Skeletal muscle tissue (tissue), 5 donors: Measurements from ENCODE around the gene MUSK. TPM values are rescaled to one million over a fixed set of nuclear protein-coding genes. Genes with fewer than 3 reads are reported as not detected.

ENCODE experiments used
- H3K27ac ChIP-seq: one replicate; pipeline ENCODE4 v1.7.0; 2013; ENCODE audit warnings: mild to moderate bottlenecking, low read depth, low read length, inconsistent platforms
- H3K27me3 ChIP-seq, 3 donors: one replicate each; pipeline ENCODE4 v1.7.0; 2013; ENCODE audit warnings: low read length in 3 of 3; ENCODE audit not compliant: control insufficient read depth in 3 of 3, insufficient read depth in 3 of 3
- H3K36me3 ChIP-seq, 3 donors: one replicate each; pipeline ENCODE4 v1.7.0; 2013; ENCODE audit warnings: low read length in 3 of 3; ENCODE audit not compliant: control insufficient read depth in 3 of 3, insufficient read depth in 3 of 3
- H3K4me1 ChIP-seq, 3 donors: one replicate each; pipeline ENCODE4 v1.7.0; 2013; ENCODE audit warnings: low read length in 3 of 3, mild to moderate bottlenecking in 3 of 3; ENCODE audit not compliant: control insufficient read depth in 3 of 3, insufficient read depth in 3 of 3
- H3K4me3 ChIP-seq, 3 donors: one replicate each; pipeline ENCODE4 v1.7.0; 2013; ENCODE audit warnings: low read length in 3 of 3
- H3K9ac ChIP-seq, 3 donors: one replicate each; pipeline ENCODE4 v1.7.0; 2013; ENCODE audit warnings: low read length in 3 of 3, mild to moderate bottlenecking in 3 of 3, moderate library complexity in 2 of 3, low read depth in 1 of 3
- H3K9me3 ChIP-seq, 3 donors: one replicate each; pipeline ENCODE4 v1.7.0; 2013; ENCODE audit warnings: low read length in 3 of 3; ENCODE audit not compliant: control insufficient read depth in 3 of 3
- small RNA-seq: library from RNA; depleted of rRNA; stranded (forward); fragments of <200 nt; gene quantifications from one replicate; pipeline ENCODE3, GENCODE V24; 2014
- total RNA-seq: library from RNA; depleted of rRNA; stranded (reverse); fragments of >200 nt; gene quantifications from one replicate; pipeline ENCODE4 v1.2.3, GENCODE V29; 2014
- donor health status: Osteomylitis.

Gene MUSK
- total RNA-seq, 1 donor from 2014 or later, result 8.4 TPM

DNA sequence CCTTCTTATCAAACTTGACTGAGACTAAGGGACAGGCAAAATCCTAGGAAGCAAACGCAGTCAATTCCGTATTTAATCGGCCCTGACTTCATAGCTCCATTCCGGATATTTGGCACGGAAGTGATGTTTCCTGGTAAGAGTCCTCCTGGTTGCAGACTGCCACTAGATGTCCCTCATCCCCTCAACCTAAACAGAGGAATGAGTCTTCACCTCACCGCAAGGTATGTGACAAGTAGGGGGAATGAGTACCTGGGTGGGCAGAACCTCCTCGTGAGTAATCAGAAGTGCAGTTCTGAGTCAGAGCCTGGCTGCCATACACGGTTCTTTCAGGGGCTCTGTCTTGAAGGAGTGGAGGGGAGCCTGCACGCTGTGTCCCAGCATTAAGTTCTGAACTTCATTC lies 173.6 kb downstream of the MUSK start:
- H3K9ac ChIP-seq, result no peak overlapping the region
- no peak overlapping the region for H3K27ac ChIP-seq
- no peak overlapping the region for H3K4me3 ChIP-seq
- H3K36me3 ChIP-seq, result no peaks in the 10 kb centered on the region
- H3K27me3 ChIP-seq, result no peaks in the 10 kb centered on the region
- no peaks in the 10 kb centered on the region for H3K4me1 ChIP-seq
- no peaks in the 10 kb centered on the region for H3K9me3 ChIP-seq

DNA sequence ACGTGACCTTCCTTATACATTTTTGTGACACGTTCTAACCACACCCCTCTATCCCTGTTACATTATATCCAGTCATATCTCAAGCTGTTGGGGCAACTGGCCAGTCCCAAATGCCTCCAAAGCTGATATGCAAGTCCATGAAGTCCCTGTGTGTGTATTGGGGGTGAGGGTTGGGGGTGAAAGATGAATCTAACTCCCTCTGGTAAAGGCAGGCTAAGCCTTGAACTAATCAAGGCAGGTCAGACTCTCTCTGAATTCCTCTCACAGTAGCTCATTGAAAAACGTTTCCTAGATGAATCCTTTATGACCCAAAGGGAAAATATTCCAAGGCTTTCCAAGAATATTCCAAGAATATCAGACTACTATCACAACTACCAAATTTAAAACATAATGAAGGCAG lies 174.4 kb downstream of the MUSK start:
- Histone ChIP-seq H3K36me3 (no peaks in the 10 kb centered on the region), H3K4me3 (no peak overlapping the region), H3K27ac (no peak overlapping the region), H3K4me1 (no peaks in the 10 kb centered on the region), H3K9ac (no peak overlapping the region), H3K27me3 (no peaks in the 10 kb centered on the region), H3K9me3 (no peaks in the 10 kb centered on the region)

DNA sequence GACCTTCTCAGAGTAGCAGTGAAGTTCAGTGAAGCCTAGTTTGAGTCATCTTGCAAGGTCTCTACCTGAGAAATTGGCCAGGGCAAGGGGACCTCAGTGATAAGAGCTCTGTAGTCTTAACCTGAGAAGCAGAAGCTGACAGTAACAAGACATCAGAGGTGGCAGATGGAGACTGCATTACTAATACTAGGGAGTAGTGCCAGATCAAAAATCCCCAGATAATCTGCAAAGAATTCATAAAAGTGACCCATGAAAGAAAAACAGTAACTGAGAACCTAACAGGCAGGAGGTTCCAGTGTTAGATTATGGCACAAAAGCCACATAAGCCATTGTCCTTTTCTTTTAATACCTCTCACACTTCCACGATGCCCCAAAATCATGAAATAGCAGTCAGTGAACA lies 175.5 kb downstream of the MUSK start:
- no peaks in the 10 kb centered on the region for H3K36me3 ChIP-seq
- no peaks in the 10 kb centered on the region for H3K9me3 ChIP-seq
- no peak overlapping the region for H3K27ac ChIP-seq
- H3K4me1 ChIP-seq, result no peaks in the 10 kb centered on the region
- H3K27me3 ChIP-seq, result no peaks in the 10 kb centered on the region
- no peak overlapping the region for H3K4me3 ChIP-seq
- H3K9ac ChIP-seq, result no peak overlapping the region

DNA sequence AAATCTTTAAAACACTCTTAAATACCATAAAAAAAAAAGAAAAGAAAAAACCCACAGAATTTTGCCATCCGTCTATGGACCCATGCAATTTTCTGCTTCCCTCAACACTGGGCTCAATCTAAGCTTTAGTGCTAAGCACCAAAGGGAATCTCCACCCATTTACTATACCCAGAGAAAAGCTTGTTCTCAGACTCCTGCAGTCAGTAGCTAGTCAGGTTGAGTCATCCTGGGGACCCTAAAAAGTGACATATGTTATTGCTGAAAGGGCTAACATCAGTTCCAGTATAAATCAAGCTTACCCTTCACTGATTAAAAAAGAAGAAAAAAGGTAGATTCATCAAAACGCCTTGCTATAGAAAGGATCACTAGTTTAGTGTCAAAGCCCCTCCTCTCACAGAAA lies 177.6 kb downstream of the MUSK start:
- no peaks in the 10 kb centered on the region for H3K9me3 ChIP-seq
- H3K4me1 ChIP-seq, result no peaks in the 10 kb centered on the region
- no peak overlapping the region for H3K27ac ChIP-seq
- H3K9ac ChIP-seq, result no peak overlapping the region
- H3K27me3 ChIP-seq, result no peaks in the 10 kb centered on the region
- H3K36me3 ChIP-seq, result no peaks in the 10 kb centered on the region
- H3K4me3 ChIP-seq, result no peak overlapping the region

DNA sequence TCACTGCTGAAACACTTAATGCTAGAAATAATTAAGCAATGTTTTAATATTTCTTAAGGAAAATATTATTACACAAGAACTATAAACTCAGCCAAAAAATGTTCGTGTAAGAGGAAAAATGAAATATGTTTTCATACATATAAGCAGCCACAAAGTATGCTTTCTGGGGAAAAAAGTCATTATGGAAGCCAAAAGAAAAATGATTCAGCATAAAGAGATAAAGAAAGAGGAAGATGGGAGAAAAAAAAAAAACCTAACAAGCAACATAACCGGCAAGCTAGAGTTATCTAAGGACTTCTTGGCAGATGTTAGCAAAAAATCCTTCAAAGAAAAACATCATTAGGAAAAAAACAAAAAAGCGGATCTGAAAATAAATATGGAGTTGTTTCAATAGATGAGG lies 179.1 kb downstream of the MUSK start:
- no peak overlapping the region for H3K27ac ChIP-seq
- H3K9ac ChIP-seq, result no peak overlapping the region
- H3K4me3 ChIP-seq, result no peak overlapping the region

DNA sequence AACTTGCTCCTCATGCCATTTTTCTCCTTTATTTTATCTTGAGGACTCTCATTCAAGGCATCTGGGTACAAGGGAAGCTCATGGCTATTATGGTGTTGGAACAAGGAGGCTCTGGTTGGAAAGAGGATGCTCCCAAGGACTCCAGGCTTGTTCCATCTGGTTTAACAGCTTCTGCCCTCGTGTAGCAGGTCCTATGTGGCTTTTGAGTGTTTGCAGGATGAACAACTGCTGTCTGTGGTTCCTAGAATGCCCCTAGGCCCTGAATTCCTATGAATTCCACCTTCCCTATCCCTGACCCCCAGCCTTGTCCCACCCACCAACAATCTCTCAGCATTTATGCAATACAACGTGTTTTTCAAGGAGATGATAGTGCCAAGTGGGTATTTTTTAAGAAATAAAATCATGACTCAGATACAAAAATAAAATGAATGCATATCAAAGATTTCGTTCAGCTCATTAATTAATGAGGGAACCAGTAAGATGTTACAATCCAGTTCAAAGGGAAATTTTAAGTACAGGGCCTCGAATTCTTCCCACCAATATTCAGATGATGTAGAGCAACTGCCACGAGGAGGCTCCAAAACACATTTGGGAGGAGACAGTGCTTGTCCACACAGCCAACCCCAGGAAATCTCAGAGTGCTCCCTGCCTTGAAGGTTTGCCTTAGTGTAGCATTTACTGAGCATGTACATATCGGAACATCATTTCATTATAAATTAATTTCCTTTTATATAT lies 182.0 kb downstream of the MUSK start:
- H3K4me1 ChIP-seq, result no peaks in the 10 kb centered on the region
- H3K4me3 ChIP-seq, result no peak overlapping the region
- no peak overlapping the region for H3K9ac ChIP-seq
- H3K27me3 ChIP-seq, result no peaks in the 10 kb centered on the region
- no peaks in the 10 kb centered on the region for H3K36me3 ChIP-seq
- H3K27ac ChIP-seq, result no peak overlapping the region
- peaks cover 0 to 5% (median under 1%) of the 10 kb centered on the region in 3 donors for H3K9me3 ChIP-seq

More for the DNA sequence above, 179.1 kb downstream of the MUSK start:
- Histone ChIP-seq H3K36me3 (no peaks in the 10 kb centered on the region), H3K4me1 (no peaks in the 10 kb centered on the region), H3K27me3 (no peaks in the 10 kb centered on the region), H3K9me3 (no peaks in the 10 kb centered on the region)

Small RNA genes lying within 50 kb of the gene (small RNA-seq; reads per million reads assigned to genes)
- gene AL513328.1, result not detected

Other genes with a start within 250 kb of the MUSK start
- gene SVEP1, start 89.0 kb upstream of the MUSK start, total RNA-seq, result 46.4 TPM